Measurements from ENCODE around the gene FASTKD1. TPM values are rescaled to one million over a fixed set of nuclear protein-coding genes. Genes with fewer than 3 reads are reported as not detected.
A peak's percentile ranks its signal among the peaks of the same experiment; 100 is the strongest.

Gene FASTKD1
- total and polyA plus RNA-seq, 12 donors: 42.4 to 243 (median 88.5) TPM

DNA sequence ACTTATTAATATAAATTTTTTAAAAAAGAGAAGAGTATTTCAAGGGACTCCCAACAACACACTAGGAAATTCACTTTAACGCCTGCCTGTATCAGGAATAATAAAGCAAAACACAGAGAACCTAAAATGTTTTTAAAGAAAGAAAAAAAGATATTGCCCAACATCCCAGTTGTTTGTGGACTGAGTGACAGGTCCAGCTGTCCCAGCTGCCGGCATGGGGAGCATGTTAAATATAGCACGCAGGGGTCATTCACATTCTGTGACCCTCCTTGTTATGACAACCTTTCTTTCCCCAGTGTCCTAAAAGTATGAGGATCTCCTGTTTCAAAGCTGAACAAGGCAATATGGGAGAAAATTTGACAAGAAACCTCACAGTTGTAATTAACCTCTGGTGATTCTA is 59.7 kb downstream of the FASTKD1 start:
- DNase-seq (peak; percentile 24 to 32), ATAC-seq (peak in 6 of 8 donors; percentile 51 to 73 (median 64))
- Histone ChIP-seq H3K27me3 (no peaks in the 10 kb centered on the region), H3K9me3 (no peaks in the 10 kb centered on the region), H3K27ac (peak overlapping the region in 8 of 10 donors; percentile 5 to 78 (median 44)), H3K4me1 (peaks cover 0 to 27% (median 9%) of the 10 kb centered on the region in 9 donors), H3K4me3 (no peak overlapping the region), H3K36me3 (peaks cover 0 to 17% (median 0%) of the 10 kb centered on the region in 9 donors)
- intact Hi-C loops (cut with DNase I): no loop called here
- WGBS, 2 donors: 43 to 46% methylated on average over 3 of the region's 3 CpGs
- no peak for TF ChIP-seq CTCF (IDR thresholded peaks at IDR 0.05)

- 96 to 100% methylated on average over 1 of the region's 1 CpG for WGBS, 2 donors
- intact Hi-C loops (cut with DNase I): no loop called here
Measured at GRCh38 chr2:169513094-169513493, 60.6 kb downstream of the FASTKD1 start.

GRCh38 chr2:169512525-169512924 is 61.1 kb downstream of the FASTKD1 start:
- H3K4me1 ChIP-seq: peaks cover 0 to 27% (median 12%) of the 10 kb centered on the region in 9 donors
- peak overlapping the region in 7 of 10 donors; percentile 17 to 54 (median 46) for H3K4me3 ChIP-seq
- no peaks in the 10 kb centered on the region for H3K27me3 ChIP-seq
- peaks cover 0 to 5% (median 0%) of the 10 kb centered on the region in 9 donors for H3K36me3 ChIP-seq
- 52 to 66% methylated on average over 2 of the region's 2 CpGs for WGBS, 2 donors
- no peaks in the 10 kb centered on the region for H3K9me3 ChIP-seq
- peak in 1 of 8 donors; percentile 32 for ATAC-seq
- TF ChIP-seq CTCF (IDR thresholded peaks at IDR 0.05): no peak
- H3K27ac ChIP-seq: peak overlapping the region in 8 of 10 donors; percentile 7 to 78 (median 64)
- intact Hi-C loops (cut with DNase I): no loop called here
- DNase-seq: no peak

More at GRCh38 chr2:169513094-169513493, 60.6 kb downstream of the FASTKD1 start:
- ATAC-seq: no peak
- Histone ChIP-seq H3K9me3 (no peaks in the 10 kb centered on the region), H3K27ac (peak overlapping the region in 8 of 10 donors; percentile 7 to 78 (median 64)), H3K27me3 (no peaks in the 10 kb centered on the region), H3K36me3 (peaks cover 0 to 8% (median 0%) of the 10 kb centered on the region in 9 donors), H3K4me1 (peaks cover 0 to 27% (median 11%) of the 10 kb centered on the region in 9 donors), H3K4me3 (peak overlapping the region in 4 of 10 donors; percentile 17 to 54 (median 46))
- DNase-seq: no peak
- no peak for TF ChIP-seq CTCF (IDR thresholded peaks at IDR 0.05)

DNA sequence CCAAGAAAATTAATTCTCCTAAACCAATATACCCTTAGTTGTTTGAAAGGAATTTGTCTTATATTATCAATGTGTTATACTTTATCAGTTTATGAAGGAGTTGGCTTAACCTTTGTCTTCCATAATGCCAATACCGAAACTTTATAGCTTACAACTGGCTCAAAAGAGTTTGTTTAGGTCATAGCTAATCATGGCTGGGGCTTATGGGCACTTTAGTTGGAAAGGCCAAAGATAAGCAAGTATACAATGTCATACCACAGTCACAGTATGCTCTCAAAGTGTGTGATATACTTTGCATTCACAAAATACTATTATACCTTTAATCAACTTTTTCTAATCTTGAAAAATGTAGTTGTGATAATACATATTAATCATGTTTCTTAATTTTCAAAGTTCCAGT is 61.8 kb downstream of the FASTKD1 start:
- intact Hi-C loops (cut with DNase I): no loop called here
- peaks cover 0 to 5% (median 0%) of the 10 kb centered on the region in 9 donors for H3K36me3 ChIP-seq
- 48 to 66% methylated on average over 1 of the region's 1 CpG for WGBS, 2 donors
- no peak for DNase-seq
- ATAC-seq: no peak
- TF ChIP-seq CTCF (IDR thresholded peaks at IDR 0.05): no peak
- no peaks in the 10 kb centered on the region for H3K9me3 ChIP-seq
- H3K4me1 ChIP-seq: peaks cover 0 to 27% (median 14%) of the 10 kb centered on the region in 9 donors
- H3K27ac ChIP-seq: peak overlapping the region in 8 of 10 donors; percentile 7 to 78 (median 64)
- peak overlapping the region in 9 of 10 donors; percentile 17 to 54 (median 43) for H3K4me3 ChIP-seq
- H3K27me3 ChIP-seq: no peaks in the 10 kb centered on the region
